H1 (cell line): Measurements from ENCODE around the gene KRTAP2-3. TPM values are rescaled to one million over a fixed set of nuclear protein-coding genes. Genes with fewer than 3 reads are reported as not detected.

Experiments
- ASH2L ChIP-seq: fragments of 200-600, 300-600 bp; sonication (generic); IDR thresholded peaks from one replicate; pipeline ENCODE4 v1.7.1; 2017; ENCODE audit warnings: low read length
- ATF3 ChIP-seq: IDR thresholded peaks from 2 replicates; pipeline ENCODE4 v1.6.1; 2011; ENCODE audit warnings: low read depth, mild to moderate bottlenecking, low read length; ENCODE audit not compliant: insufficient read depth
- EGR1 ChIP-seq: IDR thresholded peaks from 2 replicates; pipeline ENCODE4 v1.6.1; 2011; ENCODE audit warnings: low read depth, low read length, borderline replicate concordance
- GTF2F1 ChIP-seq: IDR thresholded peaks from 2 replicates; pipeline ENCODE4 v1.6.1; 2012; ENCODE audit warnings: low read depth, low read length, improper control_type of control experiment, borderline replicate concordance
- POLR2A ChIP-seq, 2 experiments: IDR thresholded peaks; 1 replicate in 1 of 2; 2 replicates in 1 of 2; pipeline ENCODE4 v1.6.1; 2011; ENCODE audit warnings: low read depth in 2 of 2, low read length in 2 of 2, mild to moderate bottlenecking in 2 of 2; ENCODE audit errors: control extremely low read depth in 1 of 2
- TAF1 ChIP-seq: IDR thresholded peaks from 2 replicates; pipeline ENCODE4 v1.6.1; 2011; ENCODE audit warnings: mild to moderate bottlenecking, low read depth, low read length
- TAF7 ChIP-seq: optimal IDR thresholded peaks from 2 replicates; pipeline ENCODE3; 2011; ENCODE audit warnings: low read depth, mild to moderate bottlenecking, inconsistent platforms, low read length, moderate library complexity, borderline replicate concordance
- TCF12 ChIP-seq: IDR thresholded peaks from 2 replicates; pipeline ENCODE4 v1.6.1; 2011; ENCODE audit warnings: low read depth, mild to moderate bottlenecking, low read length
- TEAD4 ChIP-seq: IDR thresholded peaks from 2 replicates; pipeline ENCODE4 v1.6.1; 2012; ENCODE audit warnings: low read depth, low read length, inconsistent platforms, mixed read lengths
- polyA plus RNA-seq, 7 experiments: library from polyadenylated mRNA; depleted of rRNA in 3 of 7; stranded (reverse) in 5 of 7; unstranded in 2 of 7; fragments of >200 nt in 5 of 7; fragments of 200-250 nt in 2 of 7; gene quantifications; 1 replicate in 5 of 7; 2 replicates in 1 of 7; 4 replicates in 1 of 7; pipeline versions ENCODE4 v1.2.1 to v1.2.3, GENCODE V29; 2011 to 2013; ENCODE audit warnings: missing spikeins in 2 of 7, mixed read lengths in 2 of 7
- total RNA-seq: library from RNA; stranded (reverse); fragmentation: NEBNext Ultra II Directional; extraction: Animal tissue kit (Norgen Biotek cat#: 25700); gene quantifications from 2 replicates; pipeline ENCODE4 v1.2.1, GENCODE V29; 2021

Gene KRTAP2-3
- total and polyA plus RNA-seq, 2 of the 8 experiments (the other 6 are each of a cell fraction or from before 2014, with no cell fraction given), result not detected

DNA sequence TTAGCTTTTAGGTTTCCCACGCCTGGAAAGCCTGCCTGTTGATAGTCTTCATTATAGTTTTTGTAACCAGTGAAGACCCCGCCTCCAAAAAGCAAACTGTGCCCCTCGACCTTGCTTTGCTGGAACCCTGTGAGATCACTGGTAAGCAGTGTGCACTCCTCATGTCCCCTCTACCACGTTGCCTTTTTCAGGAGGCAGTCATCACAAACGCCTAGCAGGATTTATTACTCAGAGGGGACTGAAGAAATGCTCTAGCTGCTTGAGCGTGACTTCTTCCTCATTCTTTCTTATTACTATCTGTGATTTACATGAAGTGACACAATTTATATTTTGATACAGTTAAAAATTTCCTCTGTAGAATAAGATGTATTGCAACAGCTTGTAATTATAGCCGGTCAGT, 44.5 kb downstream of the KRTAP2-3 start (continued):
- TF ChIP-seq EGR1 (no peak), TAF7 (no peak), TAF1 (no peak), ATF3 (no peak), TCF12 (no peak), GTF2F1 (no peak), TEAD4 (no peak), POLR2A (IDR thresholded peaks at IDR 0.05; ENCODE audit: control extremely low read depth in 1 of 2, low read depth in 2 of 2, low read length in 2 of 2) (no peak), ASH2L (no peak)
